ENCODE data around the gene SBK2. TPM values are rescaled to one million over a fixed set of nuclear protein-coding genes. Genes with fewer than 3 reads are reported as not detected.
"Not testable (repeated sequence)": the region's sequence is repeated elsewhere in the genome, so short reads cannot be mapped to it uniquely, and the experiment has no call there.

Gene SBK2
- total and polyA plus RNA-seq, 2 donors (not counting 3 experiments of a cell fraction or from before 2014, with no cell fraction given), result not detected

GRCh38 chr19:55535173-55535964 is 1.6 kb downstream of the SBK2 start:
- ChIA-PET POLR2A (interaction anchor here (0.7 kb wide), 1 partner anchor 27 kb away, joined by 3 read pairs; no protein-coding TSS in a partner anchor), CTCF (interaction anchor here (1.4 to 1.6 kb wide), 2 partner anchors 68 to 71 kb away, joined by 3 to 7 read pairs; partner anchors contain the start of gene ZNF865)
- intact Hi-C loops (cut with micrococcal nuclease) (no loop called here), dilution Hi-C loops (cut with MboI; ENCODE audit: extremely low pct_ligation_motif_present, low sequenced_read_pairs) (no loop called here)
- H3K36me3 ChIP-seq (ENCODE audit: control insufficient read depth in 2 of 2, extremely low read depth in 1 of 2, insufficient read depth in 2 of 2, low read length in 2 of 2), result no peaks in the 10 kb centered on the region
- no peaks in the 10 kb centered on the region for H3K79me2 ChIP-seq (ENCODE audit: control insufficient read depth, insufficient read depth, low read length)
- H3K9ac ChIP-seq (replicated peaks; ENCODE audit: extremely low read depth, insufficient read depth, low read length), result no peak overlapping the region
- no peak overlapping the region for H3K4me2 ChIP-seq (ENCODE audit: insufficient read depth, low read length)
- no TSS peak for BruUV-seq (replicated peaks)
- no peak overlapping the region for H2AFZ ChIP-seq (ENCODE audit: low read depth, low read length)
- no peaks in the 10 kb centered on the region for H4K20me1 ChIP-seq (replicated peaks; ENCODE audit: control insufficient read depth, extremely low read depth, insufficient read depth, low read length)
- no peaks in the 10 kb centered on the region for H3K9me1 ChIP-seq (replicated peaks; ENCODE audit: control insufficient read depth, extremely low read depth, insufficient read depth, low read length)
- no peak overlapping the region for H3K4me3 ChIP-seq (replicated peaks in 1 of 3; ENCODE audit: insufficient read depth in 1 of 3, low read depth in 1 of 3, low read length in 3 of 3)
- no peak for TF ChIP-seq CTCF (IDR thresholded peaks at IDR 0.05; ENCODE audit: extremely low read depth in 1 of 2, insufficient read depth in 1 of 2, low read depth in 1 of 2, low read length in 2 of 2)
- TF ChIP-seq POLR2AphosphoS5 (IDR thresholded peaks at IDR 0.05; ENCODE audit: insufficient read depth, low read depth, low read length), result no peak
- TF ChIP-seq MYC (IDR thresholded peaks at IDR 0.05; ENCODE audit: low read depth, low read length), result no peak
- TF ChIP-seq, protein P1, sequence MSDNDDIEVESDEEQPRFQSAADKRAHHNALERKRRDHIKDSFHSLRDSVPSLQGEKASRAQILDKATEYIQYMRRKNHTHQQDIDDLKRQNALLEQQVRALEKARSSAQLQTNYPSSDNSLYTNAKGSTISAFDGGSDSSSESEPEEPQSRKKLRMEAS (IDR thresholded peaks at IDR 0.05; ENCODE audit: insufficient read depth, insufficient read length), result no peak
- TF ChIP-seq GATA2 (IDR thresholded peaks at IDR 0.05; ENCODE audit: insufficient read depth, insufficient read length, low read depth, low read length), result no peak
- no peak for TF ChIP-seq EZH2 (IDR thresholded peaks at IDR 0.05; ENCODE audit: borderline replicate concordance, low read depth, low read length, severe bottlenecking)
- no peak for TF ChIP-seq FOS (IDR thresholded peaks at IDR 0.05; ENCODE audit: borderline replicate concordance, insufficient read depth, low read length)
- no peak for TF ChIP-seq JUN (IDR thresholded peaks at IDR 0.05; ENCODE audit: borderline replicate concordance, insufficient read depth, insufficient read length, low read depth)
- no peak for TF ChIP-seq POLR2A (IDR thresholded peaks at IDR 0.05; ENCODE audit: low read depth, low read length)
- DNase-seq (ENCODE audit: low read depth, low spot score), result no peak
- H3K27me3 ChIP-seq (ENCODE audit: control insufficient read depth in 2 of 2, insufficient read depth in 2 of 2, low read length in 2 of 2), result no peaks in the 10 kb centered on the region
- no peaks in the 10 kb centered on the region for H3K4me1 ChIP-seq (ENCODE audit: control insufficient read depth, extremely low read depth, insufficient read depth, low read length)
- no peaks in the 10 kb centered on the region for H3K9me3 ChIP-seq (replicated peaks; ENCODE audit: control insufficient read depth, insufficient read depth, low read length)
- H3K27ac ChIP-seq (ENCODE audit: insufficient read depth, low read depth, low read length), result no peak overlapping the region
- FAIRE-seq, result no peak

DNA sequence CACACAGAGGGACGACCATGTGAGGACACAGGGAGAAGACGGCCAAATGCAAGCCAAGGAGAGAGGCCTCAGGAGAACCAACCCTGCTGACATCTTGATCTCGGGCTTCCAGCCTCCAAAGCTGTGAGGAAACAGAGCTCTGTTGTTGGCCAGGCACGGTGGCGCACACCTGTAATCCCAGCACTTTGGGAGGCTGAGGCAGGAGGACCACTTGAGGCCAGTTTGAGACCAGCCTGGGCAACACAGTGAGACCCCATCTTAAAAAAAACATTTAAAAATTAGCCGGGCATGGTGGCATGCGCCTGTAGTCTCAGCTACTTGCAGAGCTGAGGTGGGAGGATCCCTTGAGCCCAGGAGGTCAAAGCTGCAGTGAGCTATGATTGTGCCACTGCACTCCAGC is 2.7 kb downstream of the SBK2 start:
- H3K27ac ChIP-seq (ENCODE audit: insufficient read depth, low read depth, low read length); FAIRE-seq; dilution Hi-C loops (cut with MboI; ENCODE audit: extremely low pct_ligation_motif_present, low sequenced_read_pairs); H3K9ac ChIP-seq (replicated peaks; ENCODE audit: extremely low read depth, insufficient read depth, low read length); intact Hi-C loops (cut with micrococcal nuclease); DNase-seq (ENCODE audit: low read depth, low spot score); H3K4me3 ChIP-seq (replicated peaks in 1 of 3; ENCODE audit: insufficient read depth in 1 of 3, low read depth in 1 of 3, low read length in 3 of 3); H3K36me3 ChIP-seq (ENCODE audit: control insufficient read depth in 2 of 2, extremely low read depth in 1 of 2, insufficient read depth in 2 of 2, low read length in 2 of 2); H3K4me2 ChIP-seq (ENCODE audit: insufficient read depth, low read length); H2AFZ ChIP-seq (ENCODE audit: low read depth, low read length); H3K9me1 ChIP-seq (replicated peaks; ENCODE audit: control insufficient read depth, extremely low read depth, insufficient read depth, low read length); BruUV-seq (replicated peaks); H3K79me2 ChIP-seq (ENCODE audit: control insufficient read depth, insufficient read depth, low read length); H3K4me1 ChIP-seq (ENCODE audit: control insufficient read depth, extremely low read depth, insufficient read depth, low read length); H4K20me1 ChIP-seq (replicated peaks; ENCODE audit: control insufficient read depth, extremely low read depth, insufficient read depth, low read length); H3K27me3 ChIP-seq (ENCODE audit: control insufficient read depth in 2 of 2, insufficient read depth in 2 of 2, low read length in 2 of 2); H3K9me3 ChIP-seq (replicated peaks; ENCODE audit: control insufficient read depth, insufficient read depth, low read length); CTCF ChIA-PET: not testable (repeated sequence)
- POLR2A ChIA-PET, result interaction anchor here (0.6 kb wide), 1 partner anchor 14 kb away, joined by 4 read pairs; no protein-coding TSS in a partner anchor

Data from endothelial cell of umbilical vein (primary cell).